PFSK-1 (cell line): ENCODE results near the gene RAB3GAP1.

Source experiments
- FOXP2 ChIP-seq: optimal IDR thresholded peaks from 2 replicates; pipeline ENCODE3; 2011; ENCODE audit warnings: borderline replicate concordance, control low read depth, inconsistent platforms; ENCODE audit not compliant: insufficient read depth; ENCODE audit errors: extremely low read length, extremely low read depth
- POLR2AphosphoS5 ChIP-seq: IDR thresholded peaks from 2 replicates; pipeline ENCODE4 v1.6.1; 2012; ENCODE audit warnings: low read depth, mild to moderate bottlenecking, control low read depth, low read length, moderate library complexity
- SIN3A ChIP-seq: IDR thresholded peaks from 2 replicates; pipeline ENCODE4 v1.6.1; 2012; ENCODE audit warnings: mild to moderate bottlenecking, low read length, moderate library complexity, borderline replicate concordance; ENCODE audit not compliant: insufficient read depth
- TAF1 ChIP-seq: IDR thresholded peaks from 2 replicates; pipeline ENCODE4 v1.6.1; 2012; ENCODE audit warnings: low read length, control low read depth, borderline replicate concordance; ENCODE audit not compliant: insufficient read depth
- TF ChIP-seq, protein P1 (sequence below), 2 experiments: IDR thresholded peaks; 2 replicates each; pipeline versions ENCODE4 v1.6.1 to v1.8.0; 2011 to 2012; ENCODE audit warnings: low read depth in 2 of 2, low read length in 2 of 2, control low read depth in 1 of 2, inconsistent platforms in 1 of 2, mild to moderate bottlenecking in 1 of 2, moderate library complexity in 1 of 2; ENCODE audit not compliant: insufficient read depth in 1 of 2

Gene RAB3GAP1

DNA sequence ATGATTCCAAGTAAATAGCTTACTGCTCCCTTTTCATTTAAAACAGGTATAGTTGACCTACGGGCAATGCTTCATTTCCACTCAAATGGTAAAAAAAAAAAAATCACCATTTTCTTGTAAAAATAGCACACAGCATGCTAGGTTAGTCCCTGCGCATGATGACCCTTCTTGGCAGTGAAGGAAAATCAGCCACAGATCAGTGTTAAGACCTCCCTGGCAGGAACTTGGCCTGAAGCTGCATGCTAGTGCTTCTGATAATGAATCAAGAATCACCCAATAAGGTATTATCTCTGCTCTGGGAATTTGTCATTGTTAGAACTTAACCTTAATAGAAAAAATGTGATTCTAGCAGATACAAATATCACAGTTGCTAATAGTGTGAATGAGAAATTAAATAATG is 166.3 kb downstream of the RAB3GAP1 start:
- TF ChIP-seq FOXP2 (no peak), POLR2AphosphoS5 (no peak), TAF1 (no peak), SIN3A (no peak)
- TF ChIP-seq, protein P1, sequence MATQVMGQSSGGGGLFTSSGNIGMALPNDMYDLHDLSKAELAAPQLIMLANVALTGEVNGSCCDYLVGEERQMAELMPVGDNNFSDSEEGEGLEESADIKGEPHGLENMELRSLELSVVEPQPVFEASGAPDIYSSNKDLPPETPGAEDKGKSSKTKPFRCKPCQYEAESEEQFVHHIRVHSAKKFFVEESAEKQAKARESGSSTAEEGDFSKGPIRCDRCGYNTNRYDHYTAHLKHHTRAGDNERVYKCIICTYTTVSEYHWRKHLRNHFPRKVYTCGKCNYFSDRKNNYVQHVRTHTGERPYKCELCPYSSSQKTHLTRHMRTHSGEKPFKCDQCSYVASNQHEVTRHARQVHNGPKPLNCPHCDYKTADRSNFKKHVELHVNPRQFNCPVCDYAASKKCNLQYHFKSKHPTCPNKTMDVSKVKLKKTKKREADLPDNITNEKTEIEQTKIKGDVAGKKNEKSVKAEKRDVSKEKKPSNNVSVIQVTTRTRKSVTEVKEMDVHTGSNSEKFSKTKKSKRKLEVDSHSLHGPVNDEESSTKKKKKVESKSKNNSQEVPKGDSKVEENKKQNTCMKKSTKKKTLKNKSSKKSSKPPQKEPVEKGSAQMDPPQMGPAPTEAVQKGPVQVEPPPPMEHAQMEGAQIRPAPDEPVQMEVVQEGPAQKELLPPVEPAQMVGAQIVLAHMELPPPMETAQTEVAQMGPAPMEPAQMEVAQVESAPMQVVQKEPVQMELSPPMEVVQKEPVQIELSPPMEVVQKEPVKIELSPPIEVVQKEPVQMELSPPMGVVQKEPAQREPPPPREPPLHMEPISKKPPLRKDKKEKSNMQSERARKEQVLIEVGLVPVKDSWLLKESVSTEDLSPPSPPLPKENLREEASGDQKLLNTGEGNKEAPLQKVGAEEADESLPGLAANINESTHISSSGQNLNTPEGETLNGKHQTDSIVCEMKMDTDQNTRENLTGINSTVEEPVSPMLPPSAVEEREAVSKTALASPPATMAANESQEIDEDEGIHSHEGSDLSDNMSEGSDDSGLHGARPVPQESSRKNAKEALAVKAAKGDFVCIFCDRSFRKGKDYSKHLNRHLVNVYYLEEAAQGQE (IDR thresholded peaks at IDR 0.05; ENCODE audit: insufficient read depth in 1 of 2, low read depth in 2 of 2, low read length in 2 of 2), result no peak

DNA sequence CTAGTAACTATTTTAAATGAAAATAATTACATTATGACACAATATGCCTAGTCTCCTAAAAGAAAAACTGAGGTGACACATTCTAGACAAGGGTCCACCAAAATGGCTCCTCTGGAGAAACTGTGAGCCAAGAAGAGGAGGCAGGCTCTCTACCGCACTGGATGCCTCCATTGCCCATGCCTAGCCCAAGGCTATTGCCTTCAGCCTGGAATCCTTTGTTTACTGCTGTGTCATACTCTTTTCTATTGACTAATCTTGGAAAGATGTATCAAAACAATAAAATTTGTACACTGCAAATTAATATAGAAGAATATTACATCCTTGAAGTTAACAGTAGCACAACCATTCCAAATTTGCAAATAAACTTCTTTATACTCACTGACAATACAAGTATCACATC is 167.1 kb downstream of the RAB3GAP1 start:
- TF ChIP-seq FOXP2 (no peak), SIN3A (no peak), TAF1 (no peak), POLR2AphosphoS5 (no peak)
- TF ChIP-seq, protein P1 (IDR thresholded peaks at IDR 0.05; ENCODE audit: insufficient read depth in 1 of 2, low read depth in 2 of 2, low read length in 2 of 2), result no peak
